ENCODE data around the gene C9orf40.

Gene C9orf40

DNA sequence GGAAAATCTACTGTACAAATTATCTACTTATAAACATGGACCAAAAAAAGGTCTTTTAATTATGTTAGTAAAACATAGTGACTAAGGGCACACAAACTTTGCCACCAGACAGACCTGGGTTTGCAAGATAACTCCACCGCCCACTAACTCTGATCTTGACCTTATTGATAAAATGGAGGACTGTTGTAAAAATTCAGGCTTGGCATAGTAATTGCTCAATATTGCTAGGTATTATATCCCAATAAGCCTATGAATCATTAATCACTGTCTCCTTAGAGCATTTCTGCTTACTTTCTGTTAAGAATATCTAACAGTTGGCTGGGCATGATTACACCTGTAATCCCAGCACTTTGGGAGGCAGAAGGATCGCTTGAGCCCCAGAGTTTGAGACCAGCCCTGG, 3.8 kb downstream of the C9orf40 start:
- DNase-seq (ENCODE audit: low read depth) = no peak
- no peak overlapping the region for H3K4me3 ChIP-seq (ENCODE audit: control insufficient read depth, low read depth, low read length)
- TF ChIP-seq, protein P1, sequence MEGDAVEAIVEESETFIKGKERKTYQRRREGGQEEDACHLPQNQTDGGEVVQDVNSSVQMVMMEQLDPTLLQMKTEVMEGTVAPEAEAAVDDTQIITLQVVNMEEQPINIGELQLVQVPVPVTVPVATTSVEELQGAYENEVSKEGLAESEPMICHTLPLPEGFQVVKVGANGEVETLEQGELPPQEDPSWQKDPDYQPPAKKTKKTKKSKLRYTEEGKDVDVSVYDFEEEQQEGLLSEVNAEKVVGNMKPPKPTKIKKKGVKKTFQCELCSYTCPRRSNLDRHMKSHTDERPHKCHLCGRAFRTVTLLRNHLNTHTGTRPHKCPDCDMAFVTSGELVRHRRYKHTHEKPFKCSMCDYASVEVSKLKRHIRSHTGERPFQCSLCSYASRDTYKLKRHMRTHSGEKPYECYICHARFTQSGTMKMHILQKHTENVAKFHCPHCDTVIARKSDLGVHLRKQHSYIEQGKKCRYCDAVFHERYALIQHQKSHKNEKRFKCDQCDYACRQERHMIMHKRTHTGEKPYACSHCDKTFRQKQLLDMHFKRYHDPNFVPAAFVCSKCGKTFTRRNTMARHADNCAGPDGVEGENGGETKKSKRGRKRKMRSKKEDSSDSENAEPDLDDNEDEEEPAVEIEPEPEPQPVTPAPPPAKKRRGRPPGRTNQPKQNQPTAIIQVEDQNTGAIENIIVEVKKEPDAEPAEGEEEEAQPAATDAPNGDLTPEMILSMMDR (IDR thresholded peaks at IDR 0.05; ENCODE audit: control insufficient read depth, insufficient read depth, low read depth, low read length, missing control alignments) = no peak

DNA sequence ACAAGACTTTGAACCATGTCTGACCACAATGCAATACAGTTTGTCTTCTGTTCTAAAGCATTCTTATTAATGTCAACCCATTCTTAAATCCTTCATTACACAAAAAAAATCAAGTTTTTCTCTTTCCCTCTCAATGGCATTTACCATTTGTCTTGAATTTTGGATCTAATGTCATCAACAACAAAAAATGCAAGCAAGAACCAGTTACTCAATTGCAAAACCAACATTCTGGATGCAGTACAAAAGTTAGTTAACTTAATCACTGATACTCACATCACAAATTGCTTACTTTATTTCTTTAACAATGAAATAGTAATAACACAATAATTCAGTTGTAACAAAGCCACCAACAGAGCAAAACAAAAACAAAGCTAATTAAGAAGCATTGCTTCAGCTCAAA, 6.0 kb downstream of the C9orf40 start:
- TF ChIP-seq, protein P1 (IDR thresholded peaks at IDR 0.05; ENCODE audit: control insufficient read depth, insufficient read depth, low read depth, low read length, missing control alignments) = no peak
- no peak overlapping the region for H3K4me3 ChIP-seq (ENCODE audit: control insufficient read depth, low read depth, low read length)
- DNase-seq (ENCODE audit: low read depth) = no peak

DNA sequence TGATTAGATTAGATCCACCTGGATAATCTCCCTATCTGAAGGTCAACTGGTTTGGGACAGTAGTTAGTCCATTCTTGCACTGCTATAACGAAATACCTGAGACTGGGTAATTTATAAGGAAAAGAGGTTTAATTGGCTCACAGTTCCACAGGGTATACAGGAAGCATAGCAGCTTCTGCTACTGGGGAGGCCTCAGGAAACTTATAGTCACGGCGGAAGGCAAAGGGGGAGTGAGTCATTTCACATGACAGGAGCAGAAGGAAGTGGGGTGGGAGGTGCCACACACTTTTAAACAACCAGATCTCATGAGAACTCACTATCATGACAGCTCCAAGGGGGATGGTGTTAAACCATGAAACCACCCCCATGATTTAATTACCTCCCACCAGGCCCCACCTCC, 9.9 kb downstream of the C9orf40 start:
- DNase-seq (ENCODE audit: low read depth) = no peak
- TF ChIP-seq, protein P1 (IDR thresholded peaks at IDR 0.05; ENCODE audit: control insufficient read depth, insufficient read depth, low read depth, low read length, missing control alignments) = no peak
- H3K4me3 ChIP-seq (ENCODE audit: control insufficient read depth, low read depth, low read length) = no peak overlapping the region

DNA sequence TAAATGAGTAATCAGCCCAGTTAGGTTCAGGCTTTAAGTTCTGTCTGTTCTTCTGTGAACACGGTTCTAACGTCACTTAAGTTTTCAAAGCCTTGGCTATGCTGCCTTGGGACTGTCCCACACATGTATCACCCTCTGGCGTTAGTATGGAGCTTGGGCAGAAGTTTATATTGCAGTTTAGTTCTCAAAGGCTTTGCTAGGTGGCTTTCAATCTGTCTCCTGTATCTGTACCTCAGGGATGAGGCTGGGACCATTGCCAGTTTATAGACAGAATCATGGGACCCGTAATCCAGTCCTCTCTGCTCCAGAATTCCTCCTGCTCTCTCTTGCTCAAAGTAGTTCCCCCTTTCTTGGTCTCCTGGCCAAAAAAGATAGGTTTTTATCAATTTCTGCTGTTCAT, 12.1 kb downstream of the C9orf40 start:
- DNase-seq (ENCODE audit: low read depth) = no peak
- TF ChIP-seq, protein P1 (IDR thresholded peaks at IDR 0.05; ENCODE audit: control insufficient read depth, insufficient read depth, low read depth, low read length, missing control alignments) = no peak
- no peak overlapping the region for H3K4me3 ChIP-seq (ENCODE audit: control insufficient read depth, low read depth, low read length)

DNA sequence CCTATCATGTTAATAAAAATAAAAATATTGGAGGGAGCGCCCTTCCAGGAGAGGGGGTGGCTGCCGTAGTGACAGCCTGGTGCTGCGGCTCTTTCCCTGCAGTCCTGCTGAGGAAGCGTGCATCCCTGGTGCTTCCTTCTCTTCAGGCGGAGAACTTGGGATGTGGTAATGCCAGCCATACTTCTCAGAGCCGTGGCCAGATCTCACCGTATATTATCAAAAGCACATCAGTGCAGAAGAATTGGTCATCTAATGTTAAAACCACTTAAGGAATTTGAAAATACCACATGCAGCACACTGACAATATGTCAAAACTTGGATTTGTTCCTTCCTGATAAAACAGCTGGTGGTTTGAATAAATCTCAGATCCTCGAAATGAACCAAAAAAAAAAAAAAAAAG, 17.7 kb downstream of the C9orf40 start:
- DNase-seq (ENCODE audit: low read depth) = no peak
- TF ChIP-seq, protein P1 (IDR thresholded peaks at IDR 0.05; ENCODE audit: control insufficient read depth, insufficient read depth, low read depth, low read length, missing control alignments) = no peak
- H3K4me3 ChIP-seq (ENCODE audit: control insufficient read depth, low read depth, low read length) = no peak overlapping the region

DNA sequence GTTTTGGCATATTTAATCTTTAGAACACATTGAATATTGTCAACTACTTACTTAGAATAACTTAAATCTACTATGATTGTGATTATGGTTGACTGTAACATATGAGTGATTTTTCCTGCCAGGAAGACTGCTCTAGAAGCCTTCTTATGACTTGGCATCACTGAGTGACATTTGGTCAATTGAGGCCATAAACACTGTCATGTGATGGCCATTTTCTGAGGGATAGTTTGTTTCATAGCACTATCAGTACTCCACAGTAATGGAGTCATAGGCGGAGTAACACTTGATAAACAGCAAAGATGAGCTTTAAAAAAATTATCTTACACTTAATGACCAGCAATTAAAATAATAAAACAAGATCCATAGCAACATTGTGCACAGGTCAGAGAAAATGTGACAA, 31.0 kb downstream of the C9orf40 start:
- TF ChIP-seq, protein P1 (IDR thresholded peaks at IDR 0.05; ENCODE audit: control insufficient read depth, insufficient read depth, low read depth, low read length, missing control alignments) = no peak
- H3K4me3 ChIP-seq (ENCODE audit: control insufficient read depth, low read depth, low read length) = no peak overlapping the region
- DNase-seq (ENCODE audit: low read depth) = no peak
